ENCODE data around the gene SH3TC2. TPM values are rescaled to one million over a fixed set of nuclear protein-coding genes. Genes with fewer than 3 reads are reported as not detected.

SH3TC2 gene
- total and polyA plus RNA-seq, 10 of the 15 experiments (the other 5 are each of a cell fraction or from before 2014, with no cell fraction given), result not detected

- Histone ChIP-seq H3K79me2 (ENCODE audit: control insufficient read depth, insufficient read depth, low read length) (no peaks in the 10 kb centered on the region), H3K4me3 (no peak overlapping the region), H4K20me1 (ENCODE audit: control insufficient read depth, insufficient read depth) (no peaks in the 10 kb centered on the region), H3K27ac (ENCODE audit: control insufficient read depth, insufficient read depth) (no peak overlapping the region), H3K9ac (ENCODE audit: control insufficient read depth, insufficient read depth, low read length) (no peak overlapping the region), H3K27me3 (replicated peaks in 1 of 2; ENCODE audit: control insufficient read depth in 2 of 2, insufficient read depth in 2 of 2, low read length in 1 of 2) (no peaks in the 10 kb centered on the region), H3K4me1 (ENCODE audit: control insufficient read depth, insufficient read depth, low read length) (no peaks in the 10 kb centered on the region), H3K36me3 (ENCODE audit: control insufficient read depth in 2 of 2, insufficient read depth in 2 of 2, low read length in 1 of 2) (no peaks in the 10 kb centered on the region), H3K4me2 (ENCODE audit: control insufficient read depth, insufficient read depth) (no peak overlapping the region), H2AFZ (ENCODE audit: control insufficient read depth, low read depth, low read length) (no peak overlapping the region), H3K9me3 (replicated peaks; ENCODE audit: control insufficient read depth, insufficient read depth, low read length) (no peaks in the 10 kb centered on the region)
- no TSS peak for BruUV-seq (replicated peaks)
- no peak for DNase-seq (ENCODE audit: low read depth, low spot score)
- no peak for FAIRE-seq
- ChIA-PET POLR2A (no interaction called here), CTCF (interaction anchor here (0.5 to 15.3 kb wide), 5 partner anchors 41 to 314 kb away, joined by 3 to 523 read pairs (median 4); no protein-coding TSS in a partner anchor), SMC1A (ENCODE audit: uncharacterized antibody, unreplicated experiment) (interaction anchor here (0.9 to 8.9 kb wide), 3 partner anchors 46 to 230 kb away, joined by 3 to 143 read pairs (median 19); no protein-coding TSS in a partner anchor), RAD21 (ENCODE audit: unreplicated experiment) (interaction anchor here (0.8 to 1.8 kb wide), 2 partner anchors 220 to 227 kb away, joined by 3 to 5 read pairs; no protein-coding TSS in a partner anchor)
- in situ Hi-C loops (cut with MboI) (no loop called here), intact Hi-C loops (cut with micrococcal nuclease; ENCODE audit: unreplicated experiment) (no loop called here)
- WGBS (ENCODE audit: insufficient coverage, insufficient replicate concordance, low lambda C conversion rate, missing lambda C conversion rate), result 44% methylated on average over 8 of the region's 8 CpGs
- TF ChIP-seq ZNF687 (IDR thresholded peaks at IDR 0.05), result no peak
- no peak for TF ChIP-seq IRF5 (IDR thresholded peaks at IDR 0.05; ENCODE audit: borderline replicate concordance)
- TF ChIP-seq CEBPZ (IDR thresholded peaks at IDR 0.05; ENCODE audit: low read depth, low read length), result no peak
- TF ChIP-seq KLF5 (IDR thresholded peaks at IDR 0.05; ENCODE audit: partially characterized antibody), result no peak
- no peak for TF ChIP-seq HDGF (IDR thresholded peaks at IDR 0.05)
- no peak for TF ChIP-seq HCFC1 (IDR thresholded peaks at IDR 0.05; ENCODE audit: low read length)
- no peak for ATAC-seq
Measured at GRCh38 chr5:148961261-148962199, 101.3 kb downstream of the SH3TC2 start.

Data from GM12878 (cell line).